HFF-Myc (cell line): ENCODE measurements around the gene DCAF4.

ENCODE experiments used
- DNase-seq: peaks from one replicate; pipeline ENCODE4 v3.0.0-alpha.2; 2011; ENCODE audit warnings: low read depth; ENCODE audit errors: extremely low read depth
- H3K4me3 ChIP-seq: replicated peaks from 2 replicates; pipeline ENCODE4 v1.5.1; 2011; ENCODE audit warnings: low read depth, mild to moderate bottlenecking, control low read depth, low read length
- TF ChIP-seq, protein P1 (sequence below): IDR thresholded peaks from 2 replicates; pipeline ENCODE4 v1.5.1; 2012; ENCODE audit warnings: mild to moderate bottlenecking, low read depth, low read length, control low read depth; ENCODE audit errors: missing control alignments

Gene DCAF4

DNA sequence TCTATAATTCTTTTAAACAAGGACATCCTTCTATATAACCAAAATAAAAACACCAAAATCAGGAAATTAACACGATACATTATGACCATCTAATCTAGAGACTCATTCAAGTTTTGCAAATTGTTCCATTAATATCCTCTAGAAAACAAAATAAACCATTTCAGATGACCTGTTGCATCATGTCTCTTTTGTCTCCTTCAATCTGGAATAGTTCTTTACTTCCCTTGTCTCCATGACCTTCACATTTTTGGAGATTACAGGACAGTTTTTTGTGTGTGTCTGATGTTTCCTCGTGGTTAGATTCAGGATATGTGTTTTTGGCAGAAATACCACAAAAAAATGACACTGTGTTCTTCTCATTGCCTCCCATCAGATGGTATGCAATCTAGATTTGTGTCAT lies 12.5 kb upstream of the DCAF4 start:
- TF ChIP-seq, protein P1, sequence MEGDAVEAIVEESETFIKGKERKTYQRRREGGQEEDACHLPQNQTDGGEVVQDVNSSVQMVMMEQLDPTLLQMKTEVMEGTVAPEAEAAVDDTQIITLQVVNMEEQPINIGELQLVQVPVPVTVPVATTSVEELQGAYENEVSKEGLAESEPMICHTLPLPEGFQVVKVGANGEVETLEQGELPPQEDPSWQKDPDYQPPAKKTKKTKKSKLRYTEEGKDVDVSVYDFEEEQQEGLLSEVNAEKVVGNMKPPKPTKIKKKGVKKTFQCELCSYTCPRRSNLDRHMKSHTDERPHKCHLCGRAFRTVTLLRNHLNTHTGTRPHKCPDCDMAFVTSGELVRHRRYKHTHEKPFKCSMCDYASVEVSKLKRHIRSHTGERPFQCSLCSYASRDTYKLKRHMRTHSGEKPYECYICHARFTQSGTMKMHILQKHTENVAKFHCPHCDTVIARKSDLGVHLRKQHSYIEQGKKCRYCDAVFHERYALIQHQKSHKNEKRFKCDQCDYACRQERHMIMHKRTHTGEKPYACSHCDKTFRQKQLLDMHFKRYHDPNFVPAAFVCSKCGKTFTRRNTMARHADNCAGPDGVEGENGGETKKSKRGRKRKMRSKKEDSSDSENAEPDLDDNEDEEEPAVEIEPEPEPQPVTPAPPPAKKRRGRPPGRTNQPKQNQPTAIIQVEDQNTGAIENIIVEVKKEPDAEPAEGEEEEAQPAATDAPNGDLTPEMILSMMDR: no peak
- no peak for DNase-seq
- H3K4me3 ChIP-seq: no peak overlapping the region

GRCh38 chr14:72916174-72916573 lies 10.1 kb upstream of the DCAF4 start:
- no peak for DNase-seq
- TF ChIP-seq, protein P1: no peak
- no peak overlapping the region for H3K4me3 ChIP-seq

- no peak for DNase-seq
- TF ChIP-seq, protein P1: no peak
- no peak overlapping the region for H3K4me3 ChIP-seq
Measured at GRCh38 chr14:72917094-72917802, 9.0 kb upstream of the DCAF4 start.

GRCh38 chr14:72920008-72920407 lies 6.3 kb upstream of the DCAF4 start:
- H3K4me3 ChIP-seq: no peak overlapping the region
- TF ChIP-seq, protein P1: peak; percentile 24
- no peak for DNase-seq

DNA sequence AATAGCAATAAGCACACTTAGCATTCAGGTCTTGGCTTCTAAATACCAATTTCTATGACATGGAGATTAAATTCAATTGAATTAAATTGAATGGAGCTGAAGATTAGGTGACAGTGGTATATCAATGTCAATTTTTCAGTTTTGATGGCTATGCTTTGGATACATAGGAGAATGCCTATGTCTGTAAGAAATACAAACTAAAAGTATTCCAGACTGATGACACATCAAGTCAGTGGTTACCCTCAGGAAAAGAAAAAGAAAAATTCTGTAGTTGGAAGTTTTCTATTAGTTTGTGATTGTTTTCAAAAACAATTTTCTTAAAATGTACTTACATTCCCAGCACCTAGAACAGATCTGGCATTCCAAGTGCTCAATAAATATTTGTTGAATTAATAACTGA lies 4.9 kb upstream of the DCAF4 start:
- TF ChIP-seq, protein P1: no peak
- no peak overlapping the region for H3K4me3 ChIP-seq
- no peak for DNase-seq

DNA sequence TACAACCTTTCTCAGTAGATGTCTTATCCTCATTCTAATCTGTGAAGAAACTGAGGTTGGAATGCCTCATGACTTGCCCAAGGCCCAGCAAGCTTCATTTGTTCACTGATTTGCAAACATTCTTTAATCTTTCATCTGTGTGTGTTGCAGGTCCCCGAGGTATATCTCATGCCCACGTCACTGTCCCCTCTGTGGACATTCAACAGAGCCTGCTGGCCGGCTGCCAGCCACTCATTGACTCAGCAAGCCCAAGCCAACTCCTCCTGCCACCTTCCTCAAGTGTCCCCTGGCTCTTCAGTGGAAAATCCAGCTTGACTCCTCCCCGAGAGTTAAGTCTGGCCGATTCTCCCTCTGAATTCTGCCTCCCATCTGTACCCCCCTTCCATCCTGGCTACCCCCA lies 1.9 kb upstream of the DCAF4 start:
- TF ChIP-seq, protein P1: no peak
- H3K4me3 ChIP-seq: no peak overlapping the region
- DNase-seq: no peak
